K562 (cell line): ENCODE results near the gene C10orf105. TPM values are rescaled to one million over a fixed set of nuclear protein-coding genes. Genes with fewer than 3 reads are reported as not detected.

Source experiments
- CSDE1 ChIP-seq, 2 experiments: fragments of 450-650 bp; IDR thresholded peaks; 2 replicates each; pipeline ENCODE4 v1.6.1; 2016; ENCODE audit warnings: mild to moderate bottlenecking in 1 of 2
- ESRRA ChIP-seq: fragments of 450-650 bp; IDR thresholded peaks from 2 replicates; pipeline ENCODE4 v1.6.1; 2014; ENCODE audit warnings: low read depth, mild to moderate bottlenecking, moderate library complexity, borderline replicate concordance
- NFATC3 ChIP-seq: fragments of 450-650 bp; IDR thresholded peaks from 2 replicates; pipeline ENCODE4 v1.6.1; 2017; ENCODE audit warnings: mild to moderate bottlenecking
- PHB ChIP-seq: fragments of 250-450 bp; sonication (Bioruptor Pico); IDR thresholded peaks from 2 replicates; pipeline ENCODE4 v1.5.0; 2021
- RB1 ChIP-seq: fragments of 450-650 bp; IDR thresholded peaks from 2 replicates; pipeline ENCODE4 v1.6.1; 2017; ENCODE audit warnings: low read depth, mild to moderate bottlenecking
- RBM14 ChIP-seq: fragments of 200-400 bp; formaldehyde crosslinking; IDR thresholded peaks from 2 replicates; pipeline ENCODE4 v1.6.1; 2018; ENCODE audit warnings: low read depth, mild to moderate bottlenecking, low read length, moderate library complexity, borderline replicate concordance; ENCODE audit not compliant: insufficient read depth
- STAG1 ChIP-seq: sonication (generic); formaldehyde crosslinking; IDR thresholded peaks from 2 replicates; pipeline ENCODE4 v1.5.0; 2020; ENCODE audit warnings: missing genetic modification reagents, borderline replicate concordance
- polyA plus RNA-seq, 8 experiments: library from polyadenylated mRNA; depleted of rRNA in 4 of 8; stranded (reverse) in 5 of 8; unstranded in 3 of 8; fragments of >200 nt; fragmentation: Nextera tagmentation in 2 of 8; fragmentation: Illumina TruSeq in 1 of 8; extraction: Ambion mirVana in 2 of 8; extraction: Trizol in 1 of 8; gene quantifications; 2 replicates each; pipeline versions ENCODE4 v1.2.1 to v1.2.3, GENCODE V29; 2011 to 2014; ENCODE audit warnings: inconsistent platforms in 1 of 8, missing spikeins in 1 of 8
- total RNA-seq, 7 experiments: library from RNA; depleted of rRNA in 6 of 7; stranded (reverse); fragments of >200 nt in 6 of 7; fragmentation: Illumina TruSeq in 2 of 7; extraction: Trizol in 2 of 7; gene quantifications; 2 replicates each; pipeline versions ENCODE4 v1.2.1 to v1.2.3, GENCODE V29; 2011 to 2021; ENCODE audit warnings: low replicate concordance in 1 of 7
- TF ChIP-seq, protein P1 (sequence below), 2 experiments: fragments of 450-650 bp in 1 of 2; sonication (generic) in 1 of 2; formaldehyde crosslinking in 1 of 2; IDR thresholded peaks; 2 replicates each; pipeline versions ENCODE4 v1.7.1 to v1.9.0; 2016 to 2022; ENCODE audit warnings: inconsistent platforms in 1 of 2, mild to moderate bottlenecking in 1 of 2, missing genetic modification reagents in 1 of 2
- TF ChIP-seq, protein P2 (sequence below): sonication (generic); formaldehyde crosslinking; IDR thresholded peaks from 2 replicates; pipeline ENCODE4 v1.8.1; 2023; ENCODE audit warnings: mild to moderate bottlenecking, missing genetic modification reagents

The C10orf105 gene
- total and polyA plus RNA-seq, 9 of the 15 experiments (the other 6 are each of a cell fraction or from before 2014, with no cell fraction given): 0.03 to 0.25 (median 0.04) TPM; not detected in 3

DNA sequence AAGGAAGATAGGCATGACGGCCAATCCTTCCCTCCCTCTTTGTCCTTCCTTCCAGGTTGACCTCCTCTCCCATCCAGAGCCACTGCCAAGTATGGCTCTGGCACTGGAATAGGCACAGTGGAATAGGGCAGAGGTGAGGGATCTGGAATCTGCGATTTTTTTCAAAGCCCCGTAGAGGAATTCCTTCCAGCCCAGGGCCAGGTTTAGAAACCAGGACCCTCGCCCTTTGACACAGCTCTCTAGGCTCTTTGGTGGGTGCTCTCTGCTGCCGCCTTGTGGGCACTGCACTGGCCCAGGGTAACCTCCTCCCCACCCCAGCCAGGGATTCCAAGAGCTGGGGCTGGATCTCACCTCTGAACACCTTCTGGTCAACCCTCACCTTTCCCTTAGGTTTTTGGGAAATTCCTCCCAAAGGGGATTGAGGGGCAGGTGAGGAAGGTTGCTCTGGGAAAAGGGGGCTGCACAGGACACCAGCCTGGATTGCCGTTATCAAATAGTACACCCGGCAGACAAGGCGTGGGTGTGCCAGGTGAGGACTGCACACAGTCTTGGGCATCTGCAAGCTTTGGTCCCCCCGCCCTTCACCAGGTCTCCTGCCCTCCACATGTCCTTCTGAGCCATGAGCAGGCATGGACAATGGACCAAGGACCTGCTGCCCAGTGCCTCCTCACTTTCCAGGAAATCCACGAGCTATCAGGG lies 22.8 kb downstream of the C10orf105 start (continued):
- TF ChIP-seq, protein P1, sequence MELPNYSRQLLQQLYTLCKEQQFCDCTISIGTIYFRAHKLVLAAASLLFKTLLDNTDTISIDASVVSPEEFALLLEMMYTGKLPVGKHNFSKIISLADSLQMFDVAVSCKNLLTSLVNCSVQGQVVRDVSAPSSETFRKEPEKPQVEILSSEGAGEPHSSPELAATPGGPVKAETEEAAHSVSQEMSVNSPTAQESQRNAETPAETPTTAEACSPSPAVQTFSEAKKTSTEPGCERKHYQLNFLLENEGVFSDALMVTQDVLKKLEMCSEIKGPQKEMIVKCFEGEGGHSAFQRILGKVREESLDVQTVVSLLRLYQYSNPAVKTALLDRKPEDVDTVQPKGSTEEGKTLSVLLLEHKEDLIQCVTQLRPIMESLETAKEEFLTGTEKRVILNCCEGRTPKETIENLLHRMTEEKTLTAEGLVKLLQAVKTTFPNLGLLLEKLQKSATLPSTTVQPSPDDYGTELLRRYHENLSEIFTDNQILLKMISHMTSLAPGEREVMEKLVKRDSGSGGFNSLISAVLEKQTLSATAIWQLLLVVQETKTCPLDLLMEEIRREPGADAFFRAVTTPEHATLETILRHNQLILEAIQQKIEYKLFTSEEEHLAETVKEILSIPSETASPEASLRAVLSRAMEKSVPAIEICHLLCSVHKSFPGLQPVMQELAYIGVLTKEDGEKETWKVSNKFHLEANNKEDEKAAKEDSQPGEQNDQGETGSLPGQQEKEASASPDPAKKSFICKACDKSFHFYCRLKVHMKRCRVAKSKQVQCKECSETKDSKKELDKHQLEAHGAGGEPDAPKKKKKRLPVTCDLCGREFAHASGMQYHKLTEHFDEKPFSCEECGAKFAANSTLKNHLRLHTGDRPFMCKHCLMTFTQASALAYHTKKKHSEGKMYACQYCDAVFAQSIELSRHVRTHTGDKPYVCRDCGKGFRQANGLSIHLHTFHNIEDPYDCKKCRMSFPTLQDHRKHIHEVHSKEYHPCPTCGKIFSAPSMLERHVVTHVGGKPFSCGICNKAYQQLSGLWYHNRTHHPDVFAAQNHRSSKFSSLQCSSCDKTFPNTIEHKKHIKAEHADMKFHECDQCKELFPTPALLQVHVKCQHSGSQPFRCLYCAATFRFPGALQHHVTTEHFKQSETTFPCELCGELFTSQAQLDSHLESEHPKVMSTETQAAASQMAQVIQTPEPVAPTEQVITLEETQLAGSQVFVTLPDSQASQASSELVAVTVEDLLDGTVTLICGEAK (IDR thresholded peaks at IDR 0.05): no peak
- TF ChIP-seq, protein P1 (CRISPR knock-in tag; IDR thresholded peaks at IDR 0.05): no peak
- TF ChIP-seq STAG1 (CRISPR knock-in tag) (peak; percentile 47; the same call in 1 of the 2 replicates), PHB (CRISPR knock-in tag) (no peak), CSDE1 (IDR thresholded peaks at IDR 0.05) (no peak), RB1 (peak; percentile 64; the same call in 1 of the 2 replicates), RBM14 (no peak), ESRRA (peak; percentile 46), NFATC3 (no peak)
- TF ChIP-seq, protein P2, sequence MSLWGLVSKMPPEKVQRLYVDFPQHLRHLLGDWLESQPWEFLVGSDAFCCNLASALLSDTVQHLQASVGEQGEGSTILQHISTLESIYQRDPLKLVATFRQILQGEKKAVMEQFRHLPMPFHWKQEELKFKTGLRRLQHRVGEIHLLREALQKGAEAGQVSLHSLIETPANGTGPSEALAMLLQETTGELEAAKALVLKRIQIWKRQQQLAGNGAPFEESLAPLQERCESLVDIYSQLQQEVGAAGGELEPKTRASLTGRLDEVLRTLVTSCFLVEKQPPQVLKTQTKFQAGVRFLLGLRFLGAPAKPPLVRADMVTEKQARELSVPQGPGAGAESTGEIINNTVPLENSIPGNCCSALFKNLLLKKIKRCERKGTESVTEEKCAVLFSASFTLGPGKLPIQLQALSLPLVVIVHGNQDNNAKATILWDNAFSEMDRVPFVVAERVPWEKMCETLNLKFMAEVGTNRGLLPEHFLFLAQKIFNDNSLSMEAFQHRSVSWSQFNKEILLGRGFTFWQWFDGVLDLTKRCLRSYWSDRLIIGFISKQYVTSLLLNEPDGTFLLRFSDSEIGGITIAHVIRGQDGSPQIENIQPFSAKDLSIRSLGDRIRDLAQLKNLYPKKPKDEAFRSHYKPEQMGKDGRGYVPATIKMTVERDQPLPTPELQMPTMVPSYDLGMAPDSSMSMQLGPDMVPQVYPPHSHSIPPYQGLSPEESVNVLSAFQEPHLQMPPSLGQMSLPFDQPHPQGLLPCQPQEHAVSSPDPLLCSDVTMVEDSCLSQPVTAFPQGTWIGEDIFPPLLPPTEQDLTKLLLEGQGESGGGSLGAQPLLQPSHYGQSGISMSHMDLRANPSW (CRISPR knock-in tag): no peak
